Measurements from ENCODE around the gene EPB41L3. TPM values are rescaled to one million over a fixed set of nuclear protein-coding genes. Genes with fewer than 3 reads are reported as not detected.

The EPB41L3 gene
- total RNA-seq, 2 donors from 2014 or later, result 12.6 to 22.5 TPM

GRCh38 chr18:5541644-5542043 is 2.2 kb downstream of the EPB41L3 start:
- H3K36me3 ChIP-seq, result no peaks in the 10 kb centered on the region
- H3K4me3 ChIP-seq, result no peak overlapping the region
- DNase-seq (ENCODE audit: low spot score), result no peak
- H3K27ac ChIP-seq, result no peak overlapping the region
- TF ChIP-seq CTCF (IDR thresholded peaks at IDR 0.05), result no peak
- no peaks in the 10 kb centered on the region for H3K9me3 ChIP-seq
- peaks cover 0 to 5% of the 10 kb centered on the region in 2 donors for H3K27me3 ChIP-seq
- H3K4me1 ChIP-seq, result peaks cover 0 to 7% of the 10 kb centered on the region in 2 donors

GRCh38 chr18:5539391-5539790 is 4.4 kb downstream of the EPB41L3 start:
- Histone ChIP-seq H3K27ac (peak overlapping the region in 1 of 2 donors; percentile 20), H3K36me3 (no peaks in the 10 kb centered on the region), H3K27me3 (peaks cover 0 to 5% of the 10 kb centered on the region in 2 donors), H3K4me1 (peaks cover 0 to 7% of the 10 kb centered on the region in 2 donors), H3K9me3 (no peaks in the 10 kb centered on the region), H3K4me3 (no peak overlapping the region)
- no peak for TF ChIP-seq CTCF (IDR thresholded peaks at IDR 0.05)
- no peak for DNase-seq (ENCODE audit: low spot score)

GRCh38 chr18:5538544-5538943 is 5.3 kb downstream of the EPB41L3 start:
- H3K27ac ChIP-seq, result no peak overlapping the region

GRCh38 chr18:5537860-5538259 is 5.9 kb downstream of the EPB41L3 start:
- no peak for DNase-seq (ENCODE audit: low spot score)
- no peaks in the 10 kb centered on the region for H3K4me1 ChIP-seq
- no peaks in the 10 kb centered on the region for H3K36me3 ChIP-seq
- no peaks in the 10 kb centered on the region for H3K9me3 ChIP-seq
- no peak for TF ChIP-seq CTCF (IDR thresholded peaks at IDR 0.05)
- no peaks in the 10 kb centered on the region for H3K27me3 ChIP-seq
- H3K4me3 ChIP-seq, result no peak overlapping the region
- H3K27ac ChIP-seq, result no peak overlapping the region

More at GRCh38 chr18:5538544-5538943, 5.3 kb downstream of the EPB41L3 start:
- H3K9me3 ChIP-seq, result no peaks in the 10 kb centered on the region
- no peaks in the 10 kb centered on the region for H3K36me3 ChIP-seq
- H3K4me3 ChIP-seq, result no peak overlapping the region
- DNase-seq (ENCODE audit: low spot score), result no peak
- no peaks in the 10 kb centered on the region for H3K4me1 ChIP-seq
- H3K27me3 ChIP-seq, result no peaks in the 10 kb centered on the region
- no peak for TF ChIP-seq CTCF (IDR thresholded peaks at IDR 0.05)

- Histone ChIP-seq H3K4me3 (no peak overlapping the region), H3K4me1 (no peaks in the 10 kb centered on the region), H3K27me3 (no peaks in the 10 kb centered on the region), H3K9me3 (no peaks in the 10 kb centered on the region), H3K27ac (no peak overlapping the region), H3K36me3 (no peaks in the 10 kb centered on the region)
- no peak for DNase-seq (ENCODE audit: low spot score)
- TF ChIP-seq CTCF (IDR thresholded peaks at IDR 0.05), result no peak
These were observed 9.0 kb downstream of the EPB41L3 start for GRCh38 chr18:5534845-5535244.

GRCh38 chr18:5532066-5532465 is 11.7 kb downstream of the EPB41L3 start:
- no peak overlapping the region for H3K4me3 ChIP-seq
- H3K27me3 ChIP-seq, result no peaks in the 10 kb centered on the region
- no peak for DNase-seq (ENCODE audit: low spot score)
- H3K4me1 ChIP-seq, result no peaks in the 10 kb centered on the region
- H3K36me3 ChIP-seq, result no peaks in the 10 kb centered on the region
- TF ChIP-seq CTCF (IDR thresholded peaks at IDR 0.05), result no peak
- no peak overlapping the region for H3K27ac ChIP-seq
- no peaks in the 10 kb centered on the region for H3K9me3 ChIP-seq
